H1 (cell line): Measurements from ENCODE around the gene C3orf22. TPM values are rescaled to one million over a fixed set of nuclear protein-coding genes. Genes with fewer than 3 reads are reported as not detected.

Source experiments
- BRCA1 ChIP-seq: IDR thresholded peaks from 2 replicates; pipeline ENCODE4 v1.6.1; 2012; ENCODE audit warnings: low read depth, low read length, improper control_type of control experiment
- CTBP2 ChIP-seq: IDR thresholded peaks from 2 replicates; pipeline ENCODE4 v1.7.0; 2011; ENCODE audit warnings: borderline replicate concordance, mild to moderate bottlenecking, moderate library complexity, mixed read lengths, low read length; ENCODE audit not compliant: insufficient read depth, insufficient read length
- FOSL1 ChIP-seq: IDR thresholded peaks from 2 replicates; pipeline ENCODE4 v1.6.1; 2011; ENCODE audit warnings: mild to moderate bottlenecking, low read depth, low read length, moderate library complexity; ENCODE audit not compliant: insufficient read depth
- HDAC6 ChIP-seq: IDR thresholded peaks from one replicate; pipeline ENCODE4 v1.7.1; 2012; ENCODE audit warnings: low read depth, mild to moderate bottlenecking, inconsistent platforms, low read length, moderate library complexity
- PHF8 ChIP-seq: fragments of 200-600 bp; sonication (generic); conservative IDR thresholded peaks from 2 replicates; pipeline ENCODE4 v1.7.1; 2012; ENCODE audit warnings: low read depth, mild to moderate bottlenecking, inconsistent platforms, low read length, moderate library complexity
- SP1 ChIP-seq: IDR thresholded peaks from 2 replicates; pipeline ENCODE4 v1.6.1; 2011; ENCODE audit warnings: low read depth, low read length
- SP2 ChIP-seq: IDR thresholded peaks from 2 replicates; pipeline ENCODE4 v1.6.1; 2012; ENCODE audit warnings: mild to moderate bottlenecking, low read length, inconsistent platforms
- SUZ12 ChIP-seq: fragments of 200-600 bp; sonication (generic); IDR thresholded peaks from 2 replicates; pipeline ENCODE4 v1.6.1; 2012; ENCODE audit warnings: mild to moderate bottlenecking, inconsistent platforms, low read length, moderate library complexity, mixed read lengths
- TEAD4 ChIP-seq: IDR thresholded peaks from 2 replicates; pipeline ENCODE4 v1.6.1; 2012; ENCODE audit warnings: low read depth, low read length, inconsistent platforms, mixed read lengths
- polyA plus RNA-seq, 7 experiments: library from polyadenylated mRNA; depleted of rRNA in 3 of 7; stranded (reverse) in 5 of 7; unstranded in 2 of 7; fragments of >200 nt in 5 of 7; fragments of 200-250 nt in 2 of 7; gene quantifications; 1 replicate in 5 of 7; 2 replicates in 1 of 7; 4 replicates in 1 of 7; pipeline versions ENCODE4 v1.2.1 to v1.2.3, GENCODE V29; 2011 to 2013; ENCODE audit warnings: missing spikeins in 2 of 7, mixed read lengths in 2 of 7
- total RNA-seq: library from RNA; stranded (reverse); fragmentation: NEBNext Ultra II Directional; extraction: Animal tissue kit (Norgen Biotek cat#: 25700); gene quantifications from 2 replicates; pipeline ENCODE4 v1.2.1, GENCODE V29; 2021

The C3orf22 gene
- total and polyA plus RNA-seq, 2 of the 8 experiments (the other 6 are each of a cell fraction or from before 2014, with no cell fraction given): not detected

GRCh38 chr3:126555795-126556636, 2.7 kb downstream of the C3orf22 start (continued):
- TF ChIP-seq FOSL1 (no peak), PHF8 (no peak), CTBP2 (no peak), BRCA1 (no peak), SP1 (no peak), HDAC6 (no peak), SUZ12 (no peak), SP2 (no peak), TEAD4 (no peak)
